RWPE2 (cell line): ENCODE data around the gene EXOSC5.

Experiments used
- ATAC-seq: fragments of 200-7000 bp; cut with Tn5 transposase; 3 replicates; pipeline ENCODE4 v1.9.1; 2021; ENCODE audit warnings: low read depth
- DNase-seq: peaks from one replicate; pipeline ENCODE4 v3.0.0-alpha.2; 2020; ENCODE audit warnings: low spot score
- H3K27ac ChIP-seq: fragments of 450-650 bp; 2 replicates; pipeline ENCODE4 v1.5.1; 2017; ENCODE audit warnings: mild to moderate bottlenecking; ENCODE audit not compliant: poor library complexity, severe bottlenecking
- H3K27me3 ChIP-seq: fragments of 250-450 bp; sonication (Bioruptor Pico); 2 replicates; pipeline ENCODE4 v1.5.1; 2021; ENCODE audit warnings: mild to moderate bottlenecking, moderate library complexity; ENCODE audit not compliant: insufficient read depth, poor library complexity, severe bottlenecking
- H3K36me3 ChIP-seq: fragments of 250-450 bp; sonication (Bioruptor Pico); 2 replicates; pipeline ENCODE4 v1.5.1; 2020; ENCODE audit warnings: low read depth, mild to moderate bottlenecking, moderate library complexity
- H3K4me1 ChIP-seq: fragments of 250-450 bp; sonication (Bioruptor Pico); 2 replicates; pipeline ENCODE4 v1.5.1; 2021; ENCODE audit warnings: mild to moderate bottlenecking, moderate library complexity; ENCODE audit not compliant: insufficient read depth, poor library complexity, severe bottlenecking
- H3K4me3 ChIP-seq: fragments of 250-450 bp; sonication (Bioruptor Pico); 2 replicates; pipeline ENCODE4 v1.5.1; 2021; ENCODE audit warnings: mild to moderate bottlenecking, moderate library complexity; ENCODE audit not compliant: severe bottlenecking
- H3K9me3 ChIP-seq: fragments of 250-450 bp; sonication (Bioruptor Pico); 2 replicates; pipeline ENCODE4 v1.5.1; 2021; ENCODE audit warnings: mild to moderate bottlenecking, moderate library complexity; ENCODE audit not compliant: severe bottlenecking
- CTCF ChIP-seq: fragments of 450-650 bp; IDR thresholded peaks from one replicate; pipeline ENCODE4 v1.5.1; 2017; ENCODE audit warnings: mild to moderate bottlenecking, moderate library complexity; ENCODE audit not compliant: poor library complexity, severe bottlenecking

The EXOSC5 gene

DNA sequence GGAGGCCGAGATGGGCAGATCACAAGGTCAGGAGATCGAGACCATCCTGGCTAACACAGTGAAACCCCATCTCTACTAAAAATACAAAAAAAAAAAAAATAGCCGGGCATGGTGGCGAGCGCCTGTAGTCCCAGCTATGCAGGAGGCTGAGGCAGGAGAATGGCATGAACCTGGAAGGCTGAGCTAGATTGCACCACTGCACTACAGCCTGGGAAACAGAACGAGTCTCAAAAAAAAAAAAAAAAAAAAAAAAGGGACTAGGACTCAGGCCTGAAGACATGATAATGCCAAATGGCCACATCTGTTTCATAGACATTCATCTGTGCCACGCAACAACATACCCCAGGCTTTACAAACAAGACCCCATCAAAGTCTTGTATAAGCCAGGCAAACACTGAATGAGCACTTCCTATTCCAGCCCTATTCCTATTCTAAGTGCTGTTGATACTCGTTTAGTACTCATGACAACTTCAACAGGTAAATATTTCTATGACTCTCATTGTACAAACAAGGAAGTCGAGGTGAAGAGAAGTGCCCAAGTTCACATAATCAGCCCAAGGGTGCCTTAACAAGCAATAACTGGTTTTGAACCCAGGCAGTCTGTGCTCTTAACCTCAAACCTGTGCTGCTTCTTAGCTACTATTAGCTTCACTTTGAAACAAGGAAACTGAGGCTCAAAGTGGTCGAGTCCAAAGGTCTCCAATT lies 34.9 kb downstream of the EXOSC5 start:
- ATAC-seq, result no peak
- no peak for DNase-seq
- Histone ChIP-seq H3K4me3 (no peak overlapping the region), H3K9me3 (no peaks in the 10 kb centered on the region), H3K27ac (no peak overlapping the region), H3K36me3 (no peaks in the 10 kb centered on the region), H3K4me1 (peaks cover 9% of the 10 kb centered on the region), H3K27me3 (no peaks in the 10 kb centered on the region)
- no peak for TF ChIP-seq CTCF

GRCh38 chr19:41359741-41360140 lies 37.4 kb downstream of the EXOSC5 start:
- Histone ChIP-seq H3K36me3 (no peaks in the 10 kb centered on the region), H3K27ac (no peak overlapping the region), H3K4me3 (no peak overlapping the region), H3K4me1 (peaks cover 5% of the 10 kb centered on the region), H3K9me3 (no peaks in the 10 kb centered on the region), H3K27me3 (no peaks in the 10 kb centered on the region)
- ATAC-seq (no peak), DNase-seq (no peak)
- TF ChIP-seq CTCF, result no peak

DNA sequence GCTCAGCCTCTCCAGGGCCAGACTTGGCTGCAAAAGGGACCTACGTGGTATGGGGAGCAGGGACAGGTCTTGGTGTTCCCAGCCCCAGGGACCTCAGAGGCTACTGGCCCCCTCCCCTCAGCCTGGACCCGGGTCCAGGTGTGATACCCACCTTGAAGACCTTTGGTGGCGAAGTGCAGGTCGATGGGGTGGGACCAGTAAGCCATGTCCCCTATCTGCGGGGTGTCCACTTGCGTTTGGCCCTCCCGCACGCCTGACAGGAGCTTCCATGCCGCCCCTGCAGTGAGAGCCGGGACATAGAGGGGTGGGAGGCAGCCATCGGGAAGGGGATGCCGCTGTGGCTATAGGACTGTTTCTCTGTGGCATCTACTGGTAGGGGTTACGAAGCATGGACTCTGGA lies 39.4 kb downstream of the EXOSC5 start:
- Histone ChIP-seq H3K36me3 (no peaks in the 10 kb centered on the region), H3K27me3 (no peaks in the 10 kb centered on the region), H3K4me1 (peaks cover 2% of the 10 kb centered on the region), H3K4me3 (no peak overlapping the region), H3K9me3 (no peaks in the 10 kb centered on the region), H3K27ac (no peak overlapping the region)
- ATAC-seq (no peak), DNase-seq (no peak)
- no peak for TF ChIP-seq CTCF

GRCh38 chr19:41356984-41357739 lies 40.0 kb downstream of the EXOSC5 start:
- H3K9me3 ChIP-seq, result no peaks in the 10 kb centered on the region
- H3K4me3 ChIP-seq, result no peak overlapping the region
- DNase-seq, result no peak
- no peaks in the 10 kb centered on the region for H3K36me3 ChIP-seq
- no peak for TF ChIP-seq CTCF
- H3K27ac ChIP-seq, result no peak overlapping the region
- ATAC-seq, result no peak
- H3K27me3 ChIP-seq, result no peaks in the 10 kb centered on the region
- no peaks in the 10 kb centered on the region for H3K4me1 ChIP-seq

DNA sequence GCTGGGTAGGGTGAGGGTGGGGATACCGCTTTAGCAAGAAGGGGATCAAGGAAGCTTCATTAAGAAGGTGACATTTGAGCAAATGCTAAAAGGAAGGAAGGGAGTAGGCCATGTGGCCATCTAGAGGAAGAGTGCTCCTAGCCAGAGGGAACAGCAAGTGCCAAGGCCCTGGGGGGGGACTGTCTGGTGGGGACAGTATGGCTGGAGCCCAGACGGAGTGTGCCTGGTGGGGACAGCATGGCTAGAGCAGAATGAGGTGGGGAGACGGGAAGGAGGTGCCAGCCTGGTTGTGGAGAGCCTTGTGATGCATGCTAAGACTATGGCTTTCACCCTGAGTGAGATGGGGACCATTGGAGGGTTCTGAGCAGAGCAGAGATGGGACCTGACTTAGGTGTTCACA lies 41.4 kb downstream of the EXOSC5 start:
- no peaks in the 10 kb centered on the region; the same call in 1 of the 2 replicates for H3K36me3 ChIP-seq
- no peaks in the 10 kb centered on the region for H3K9me3 ChIP-seq
- DNase-seq (no peak), ATAC-seq (no peak)
- no peak overlapping the region for H3K4me3 ChIP-seq
- H3K27me3 ChIP-seq, result no peaks in the 10 kb centered on the region
- no peaks in the 10 kb centered on the region for H3K4me1 ChIP-seq
- no peak for TF ChIP-seq CTCF
- no peak overlapping the region for H3K27ac ChIP-seq
